Measurements from ENCODE around the gene CACNA2D1.

Gene CACNA2D1

GRCh38 chr7:82221152-82221674, 222.4 kb downstream of the CACNA2D1 start:
- no peak for TF ChIP-seq ZFX (IDR thresholded peaks at IDR 0.05; ENCODE audit: borderline replicate concordance)
- TF ChIP-seq, protein P1, sequence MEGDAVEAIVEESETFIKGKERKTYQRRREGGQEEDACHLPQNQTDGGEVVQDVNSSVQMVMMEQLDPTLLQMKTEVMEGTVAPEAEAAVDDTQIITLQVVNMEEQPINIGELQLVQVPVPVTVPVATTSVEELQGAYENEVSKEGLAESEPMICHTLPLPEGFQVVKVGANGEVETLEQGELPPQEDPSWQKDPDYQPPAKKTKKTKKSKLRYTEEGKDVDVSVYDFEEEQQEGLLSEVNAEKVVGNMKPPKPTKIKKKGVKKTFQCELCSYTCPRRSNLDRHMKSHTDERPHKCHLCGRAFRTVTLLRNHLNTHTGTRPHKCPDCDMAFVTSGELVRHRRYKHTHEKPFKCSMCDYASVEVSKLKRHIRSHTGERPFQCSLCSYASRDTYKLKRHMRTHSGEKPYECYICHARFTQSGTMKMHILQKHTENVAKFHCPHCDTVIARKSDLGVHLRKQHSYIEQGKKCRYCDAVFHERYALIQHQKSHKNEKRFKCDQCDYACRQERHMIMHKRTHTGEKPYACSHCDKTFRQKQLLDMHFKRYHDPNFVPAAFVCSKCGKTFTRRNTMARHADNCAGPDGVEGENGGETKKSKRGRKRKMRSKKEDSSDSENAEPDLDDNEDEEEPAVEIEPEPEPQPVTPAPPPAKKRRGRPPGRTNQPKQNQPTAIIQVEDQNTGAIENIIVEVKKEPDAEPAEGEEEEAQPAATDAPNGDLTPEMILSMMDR (IDR thresholded peaks at IDR 0.05): no peak
- H3K27ac ChIP-seq: no peak overlapping the region

DNA sequence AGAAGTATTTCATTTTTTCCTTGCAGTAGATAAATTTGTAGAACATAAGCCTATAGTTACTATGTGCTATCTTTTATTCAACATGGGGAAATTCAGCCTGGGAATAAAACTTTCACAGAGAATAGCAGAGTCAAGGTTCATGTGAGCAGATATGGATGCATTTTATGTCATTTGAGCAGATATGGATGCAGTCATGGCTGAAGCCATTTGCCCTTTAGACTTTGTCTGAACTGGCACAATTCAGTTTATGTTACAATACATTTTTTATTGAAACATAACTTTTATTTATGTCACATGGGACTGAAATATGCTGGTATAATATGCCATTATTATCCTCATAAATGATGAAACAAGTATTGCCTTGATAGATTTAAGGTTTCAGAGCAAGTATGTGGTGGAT, 231.1 kb downstream of the CACNA2D1 start:
- TF ChIP-seq, protein P1 (IDR thresholded peaks at IDR 0.05): no peak
- no peak for TF ChIP-seq ZFX (IDR thresholded peaks at IDR 0.05; ENCODE audit: borderline replicate concordance)
- H3K27ac ChIP-seq: no peak overlapping the region

- TF ChIP-seq ZFX (IDR thresholded peaks at IDR 0.05; ENCODE audit: borderline replicate concordance): no peak
- H3K27ac ChIP-seq: no peak overlapping the region
Measured at GRCh38 chr7:82211333-82211732, 232.2 kb downstream of the CACNA2D1 start.

DNA sequence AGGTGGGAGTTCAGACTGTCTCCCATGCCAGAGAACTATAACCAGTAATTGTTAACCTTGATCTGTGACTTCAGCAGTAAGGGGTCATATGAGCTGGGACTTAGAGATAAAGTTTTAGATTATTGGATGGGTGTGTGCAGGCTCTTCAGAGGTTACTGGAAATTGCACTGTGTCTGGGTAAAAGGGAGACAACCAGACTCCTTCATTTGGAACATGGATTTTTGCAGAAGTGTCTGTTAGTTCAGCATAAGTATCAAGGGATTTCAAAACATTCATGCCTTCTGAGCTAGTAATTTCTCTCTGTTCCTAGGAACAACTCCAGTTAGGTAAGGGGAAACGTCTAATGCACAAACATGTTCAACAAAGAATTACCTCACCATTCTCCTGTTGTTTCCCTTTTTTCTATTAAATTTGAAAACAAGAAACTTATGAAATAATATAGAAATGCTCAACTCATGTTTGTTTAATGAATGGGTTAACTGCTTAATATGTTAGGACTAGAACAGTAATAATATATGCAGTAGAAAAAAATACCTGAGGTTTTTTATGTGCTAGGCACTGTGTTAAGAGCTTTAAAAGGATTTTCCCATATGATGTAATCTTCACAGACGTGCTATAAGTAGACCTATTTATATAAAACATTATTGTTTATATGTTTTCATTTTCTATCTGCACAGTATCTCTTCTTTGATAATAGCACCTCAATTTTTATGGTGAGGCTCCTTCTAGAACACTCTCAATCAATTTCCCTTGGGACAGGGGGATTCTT, 233.0 kb downstream of the CACNA2D1 start:
- no peak overlapping the region for H3K27ac ChIP-seq
- TF ChIP-seq, protein P1 (IDR thresholded peaks at IDR 0.05): no peak
- TF ChIP-seq ZFX (IDR thresholded peaks at IDR 0.05; ENCODE audit: borderline replicate concordance): no peak

GRCh38 chr7:82209179-82209747, 234.3 kb downstream of the CACNA2D1 start:
- H3K27ac ChIP-seq: no peak overlapping the region
- no peak for TF ChIP-seq ZFX (IDR thresholded peaks at IDR 0.05; ENCODE audit: borderline replicate concordance)
- TF ChIP-seq, protein P1 (IDR thresholded peaks at IDR 0.05): no peak

DNA sequence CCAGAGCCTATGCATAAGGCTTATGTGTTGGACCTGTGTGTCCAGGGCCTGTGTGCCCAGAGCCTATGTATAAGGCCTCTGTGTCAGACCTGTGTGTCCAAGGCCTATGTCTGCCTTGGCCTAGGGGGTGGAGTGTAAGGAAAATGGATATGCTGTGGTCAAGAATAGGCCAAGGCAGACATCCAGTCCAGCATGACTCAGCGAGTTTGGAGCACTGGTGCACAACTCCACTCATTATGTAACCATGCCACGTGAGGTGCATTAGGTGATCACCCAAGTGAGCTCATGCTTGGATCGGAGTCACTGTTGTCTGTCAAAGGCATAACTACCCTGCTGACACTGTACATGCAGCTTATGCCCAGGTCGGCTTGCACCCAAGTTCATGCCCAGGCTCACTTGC, 238.9 kb downstream of the CACNA2D1 start:
- no peak overlapping the region for H3K27ac ChIP-seq
- TF ChIP-seq, protein P1 (IDR thresholded peaks at IDR 0.05): no peak
- TF ChIP-seq ZFX (IDR thresholded peaks at IDR 0.05; ENCODE audit: borderline replicate concordance): no peak

GRCh38 chr7:82202965-82203364, 240.6 kb downstream of the CACNA2D1 start:
- H3K27ac ChIP-seq: no peak overlapping the region
- TF ChIP-seq ZFX (IDR thresholded peaks at IDR 0.05; ENCODE audit: borderline replicate concordance): no peak
- TF ChIP-seq, protein P1 (IDR thresholded peaks at IDR 0.05): no peak

Data from 22Rv1 (cell line).